ENCODE results near the gene SLC25A11. TPM values are rescaled to one million over a fixed set of nuclear protein-coding genes. Genes with fewer than 3 reads are reported as not detected.

Gene SLC25A11
- total RNA-seq, 4 donors from 2014 or later, result 9.5 to 58.2 (median 42.9) TPM

DNA sequence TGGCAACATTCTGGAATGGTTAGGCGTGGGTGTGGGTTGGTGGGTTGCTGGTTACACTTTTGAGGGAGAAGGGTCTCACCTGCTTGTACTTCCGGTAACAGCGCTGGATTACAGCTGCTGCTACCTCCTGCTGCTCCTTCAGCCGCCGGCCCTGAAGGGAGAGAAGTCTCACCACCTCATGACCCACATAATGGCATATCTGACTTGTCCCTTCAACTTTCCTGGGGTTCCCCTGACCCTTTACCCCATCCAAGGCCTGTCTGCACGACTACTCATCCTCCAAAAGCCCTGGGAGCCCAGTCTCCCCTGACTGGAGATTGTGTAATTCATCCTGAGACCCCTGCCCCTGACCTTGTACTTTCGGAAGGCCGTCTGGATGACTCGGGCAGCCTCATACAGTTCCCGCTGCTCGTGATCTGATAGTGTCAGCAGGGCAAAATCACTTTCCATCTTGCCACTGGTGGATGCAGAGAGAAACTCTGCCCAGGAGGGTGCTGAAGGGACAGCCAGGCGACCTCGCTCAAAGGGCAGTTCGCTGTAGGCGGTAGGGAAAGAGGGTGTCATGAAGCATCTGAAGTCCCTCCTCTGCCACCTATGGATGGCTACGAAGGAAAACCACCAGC, 29.8 kb upstream of the SLC25A11 start:
- Histone ChIP-seq H3K4me3 (no peak overlapping the region), H3K27me3 (no peaks in the 10 kb centered on the region), H3K27ac (peak overlapping the region; percentile 97 to 98), H3K36me3 (no peaks in the 10 kb centered on the region), H3K4me1 (peaks cover 7 to 9% of the 10 kb centered on the region in 2 donors), H3K9me3 (no peaks in the 10 kb centered on the region)
- intact Hi-C loops (cut with DNase I; ENCODE audit: low total_unique reads), result no loop called here
- no peak for DNase-seq
- TF ChIP-seq, protein P1, sequence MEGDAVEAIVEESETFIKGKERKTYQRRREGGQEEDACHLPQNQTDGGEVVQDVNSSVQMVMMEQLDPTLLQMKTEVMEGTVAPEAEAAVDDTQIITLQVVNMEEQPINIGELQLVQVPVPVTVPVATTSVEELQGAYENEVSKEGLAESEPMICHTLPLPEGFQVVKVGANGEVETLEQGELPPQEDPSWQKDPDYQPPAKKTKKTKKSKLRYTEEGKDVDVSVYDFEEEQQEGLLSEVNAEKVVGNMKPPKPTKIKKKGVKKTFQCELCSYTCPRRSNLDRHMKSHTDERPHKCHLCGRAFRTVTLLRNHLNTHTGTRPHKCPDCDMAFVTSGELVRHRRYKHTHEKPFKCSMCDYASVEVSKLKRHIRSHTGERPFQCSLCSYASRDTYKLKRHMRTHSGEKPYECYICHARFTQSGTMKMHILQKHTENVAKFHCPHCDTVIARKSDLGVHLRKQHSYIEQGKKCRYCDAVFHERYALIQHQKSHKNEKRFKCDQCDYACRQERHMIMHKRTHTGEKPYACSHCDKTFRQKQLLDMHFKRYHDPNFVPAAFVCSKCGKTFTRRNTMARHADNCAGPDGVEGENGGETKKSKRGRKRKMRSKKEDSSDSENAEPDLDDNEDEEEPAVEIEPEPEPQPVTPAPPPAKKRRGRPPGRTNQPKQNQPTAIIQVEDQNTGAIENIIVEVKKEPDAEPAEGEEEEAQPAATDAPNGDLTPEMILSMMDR (IDR thresholded peaks at IDR 0.05), result no peak
- TF ChIP-seq POLR2A (IDR thresholded peaks at IDR 0.05), result no peak

DNA sequence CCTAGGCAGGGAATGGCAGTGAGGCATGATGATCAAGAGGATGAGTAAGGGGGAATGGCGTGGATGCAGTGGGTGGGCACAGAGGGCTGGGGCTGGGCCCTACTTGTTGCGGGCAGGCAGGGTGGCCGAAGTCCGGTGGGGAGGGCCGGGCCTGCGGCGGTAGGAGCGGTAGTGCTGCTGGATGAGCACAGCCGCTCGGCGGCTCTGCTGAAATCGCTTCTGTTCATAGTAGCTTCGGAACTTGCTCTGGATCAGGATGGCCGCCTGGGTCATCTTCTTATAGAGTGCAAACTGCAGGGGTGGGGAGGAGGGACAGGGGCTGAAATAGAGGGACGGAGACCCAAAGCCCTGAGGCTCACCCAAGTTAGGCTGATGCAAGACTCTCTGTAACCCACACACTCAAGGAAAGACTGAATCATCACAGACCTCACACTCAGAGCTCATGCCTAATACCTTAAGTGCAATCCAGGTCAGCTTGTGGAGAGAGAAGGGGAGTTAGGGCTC, 29.3 kb upstream of the SLC25A11 start:
- TF ChIP-seq POLR2A (IDR thresholded peaks at IDR 0.05), result no peak
- TF ChIP-seq, protein P1 (IDR thresholded peaks at IDR 0.05), result no peak
- H3K27me3 ChIP-seq, result no peaks in the 10 kb centered on the region
- H3K9me3 ChIP-seq, result no peaks in the 10 kb centered on the region
- peak overlapping the region; percentile 59 to 76 for H3K4me3 ChIP-seq
- intact Hi-C loops (cut with DNase I; ENCODE audit: low total_unique reads), result no loop called here
- no peaks in the 10 kb centered on the region for H3K36me3 ChIP-seq
- DNase-seq, result peak; percentile 50 to 51
- H3K4me1 ChIP-seq, result peaks cover 7 to 9% of the 10 kb centered on the region in 2 donors
- H3K27ac ChIP-seq, result peak overlapping the region; percentile 97 to 98

DNA sequence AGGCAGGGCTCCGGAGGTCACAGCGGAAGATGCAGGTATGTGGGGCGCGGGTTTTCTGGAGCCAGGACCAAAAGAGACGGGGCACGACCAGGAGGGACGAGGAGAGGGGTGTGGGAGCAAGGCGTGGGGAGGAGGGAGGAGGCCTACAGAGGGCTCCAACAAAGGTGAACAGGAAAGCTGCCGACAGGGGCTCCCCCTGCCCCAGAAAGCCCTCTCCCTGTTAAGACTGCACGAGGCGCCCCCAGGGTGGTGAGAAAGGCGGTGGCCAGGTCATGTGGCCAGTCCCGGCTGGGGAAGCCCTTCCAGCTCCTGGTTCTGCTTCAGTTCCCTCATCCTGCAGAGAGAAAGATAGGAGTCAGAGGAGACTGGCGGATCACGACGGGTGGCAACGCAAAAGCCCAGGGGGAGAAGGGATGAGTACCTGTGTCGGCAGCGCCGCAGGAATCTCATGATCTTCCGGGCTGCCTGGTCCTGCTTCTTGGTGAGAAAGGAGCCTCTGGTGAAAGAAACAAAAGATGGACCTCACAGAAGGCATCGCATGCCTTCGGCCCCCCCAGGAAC, 28.7 kb upstream of the SLC25A11 start:
- TF ChIP-seq, protein P1 (IDR thresholded peaks at IDR 0.05), result no peak
- no peak for TF ChIP-seq POLR2A (IDR thresholded peaks at IDR 0.05)
- no peak for DNase-seq
- peak overlapping the region; percentile 59 to 76 for H3K4me3 ChIP-seq
- intact Hi-C loops (cut with DNase I; ENCODE audit: low total_unique reads), result no loop called here
- no peaks in the 10 kb centered on the region for H3K27me3 ChIP-seq
- peaks cover 7 to 9% of the 10 kb centered on the region in 2 donors for H3K4me1 ChIP-seq
- no peaks in the 10 kb centered on the region for H3K9me3 ChIP-seq
- H3K36me3 ChIP-seq, result no peaks in the 10 kb centered on the region
- H3K27ac ChIP-seq, result peak overlapping the region; percentile 97 to 98

DNA sequence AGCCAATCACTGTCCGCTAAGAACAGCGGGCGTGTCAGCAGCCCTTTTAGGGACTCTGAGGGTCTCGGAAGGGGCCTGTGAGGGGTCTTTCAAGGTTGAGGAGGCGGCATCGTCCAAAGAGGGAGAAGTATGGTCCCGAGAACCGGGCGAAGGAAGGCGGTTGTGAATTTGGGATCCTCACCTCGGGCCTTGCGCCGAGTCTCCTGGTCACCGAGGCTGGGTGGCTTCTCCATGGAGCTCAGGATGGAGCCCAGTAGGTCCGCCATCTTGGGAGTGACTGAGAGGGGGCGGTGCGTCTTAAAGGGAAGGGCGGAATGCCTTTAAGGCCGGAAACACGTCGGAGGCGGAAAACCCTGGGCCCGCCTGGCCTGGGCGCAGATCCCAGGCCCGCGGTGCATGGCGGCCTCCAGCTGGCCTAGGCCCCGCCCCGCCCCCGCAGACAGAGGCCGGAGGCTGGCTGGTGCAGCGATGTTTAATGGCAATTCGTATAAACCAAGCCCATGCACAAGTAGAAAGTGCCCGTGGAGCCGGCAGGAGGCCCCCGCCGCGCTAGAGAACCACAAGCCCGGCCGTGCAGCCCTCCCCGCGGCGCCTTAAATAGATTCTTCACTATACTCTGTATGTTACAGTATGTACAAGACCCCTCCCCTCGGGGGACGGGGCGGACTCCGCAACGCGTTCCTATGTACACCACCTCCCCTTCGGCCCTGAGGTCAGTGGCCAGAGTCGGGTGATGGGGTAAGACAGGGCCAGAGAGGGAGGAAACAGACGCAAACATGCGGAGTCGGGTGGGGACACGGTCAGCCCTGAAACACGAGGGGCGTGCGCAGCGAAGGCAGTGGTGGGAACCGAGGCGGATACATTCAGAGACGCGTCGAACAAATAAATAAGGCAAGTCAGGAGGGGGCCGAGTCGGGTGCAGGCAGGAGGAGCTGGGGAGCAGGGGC, 28.0 kb upstream of the SLC25A11 start, which contains the start of gene SPAG7:
SPAG7 (minus strand) TSS at position 279 of the 947 bp plus-strand sequence; CDS start at position 266, 13 bp downstream.
- Histone ChIP-seq H3K36me3 (no peaks in the 10 kb centered on the region), H3K27me3 (no peaks in the 10 kb centered on the region), H3K9me3 (no peaks in the 10 kb centered on the region), H3K4me1 (peaks cover 7 to 9% of the 10 kb centered on the region in 2 donors), H3K27ac (peak within 1 kb of the TSS; percentile 97 to 98), H3K4me3 (peak within 1 kb of the TSS; percentile 62 to 76)
- peak; percentile 53 to 87 for TF ChIP-seq POLR2A (IDR thresholded peaks at IDR 0.05)
- TF ChIP-seq, protein P1 (IDR thresholded peaks at IDR 0.05), result peak in 2 of 4 experiments; percentile 24 to 33
- intact Hi-C loops (cut with DNase I; ENCODE audit: low total_unique reads), result no loop called here
- peak; percentile 93 to 97 for DNase-seq

All from uterus (tissue), 4 donors.